ENCODE results near the gene ARHGAP42. TPM values are rescaled to one million over a fixed set of nuclear protein-coding genes. Genes with fewer than 3 reads are reported as not detected.

Gene ARHGAP42
- total and polyA plus RNA-seq, 2 experiments from 2014 or later, result 0.74 to 2.7 TPM

- Histone ChIP-seq H3F3A (ENCODE audit: insufficient read depth) (peaks cover 19% of the 10 kb centered on the region), H3K9me2 (ENCODE audit: insufficient read depth) (no peaks in the 10 kb centered on the region), H3K4me1 (ENCODE audit: insufficient read depth) (peaks cover 10% of the 10 kb centered on the region; the same call in 1 of the 2 replicates), H3K9ac (peak overlapping the region; percentile 68), H2AFZ (peak overlapping the region; percentile 96), H3K9me3 (ENCODE audit: low read depth) (no peaks in the 10 kb centered on the region), H3K4me2 (ENCODE audit: unreplicated experiment) (peak overlapping the region; percentile 82), H4K20me1 (ENCODE audit: insufficient read depth) (no peaks in the 10 kb centered on the region), H3K79me2 (ENCODE audit: insufficient read depth) (no peaks in the 10 kb centered on the region), H3K36me3 (ENCODE audit: low read depth) (no peaks in the 10 kb centered on the region), H3K4me3 (peak overlapping the region; percentile 91), H3K27ac (no peak overlapping the region), H3K27me3 (replicated peaks; ENCODE audit: insufficient read depth) (no peaks in the 10 kb centered on the region)
- TF ChIP-seq EZH2 (IDR thresholded peaks at IDR 0.05; ENCODE audit: insufficient read depth, poor library complexity, severe bottlenecking) (no peak), EZH2phosphoT487 (IDR thresholded peaks at IDR 0.05; ENCODE audit: insufficient read depth, low read depth) (no peak)
- 62 to 65% methylated on average over 14 of the region's 14 CpGs for WGBS, 2 experiments (ENCODE audit: low coverage in 1 of 2, low lambda C conversion rate in 2 of 2, missing lambda C conversion rate in 2 of 2)
- in situ Hi-C loops (cut with MboI), result no loop called here
- DNase-seq, result no peak
These were observed 523 bp upstream of the ARHGAP42 start for GRCh38 chr11:100686476-100687053.

DNA sequence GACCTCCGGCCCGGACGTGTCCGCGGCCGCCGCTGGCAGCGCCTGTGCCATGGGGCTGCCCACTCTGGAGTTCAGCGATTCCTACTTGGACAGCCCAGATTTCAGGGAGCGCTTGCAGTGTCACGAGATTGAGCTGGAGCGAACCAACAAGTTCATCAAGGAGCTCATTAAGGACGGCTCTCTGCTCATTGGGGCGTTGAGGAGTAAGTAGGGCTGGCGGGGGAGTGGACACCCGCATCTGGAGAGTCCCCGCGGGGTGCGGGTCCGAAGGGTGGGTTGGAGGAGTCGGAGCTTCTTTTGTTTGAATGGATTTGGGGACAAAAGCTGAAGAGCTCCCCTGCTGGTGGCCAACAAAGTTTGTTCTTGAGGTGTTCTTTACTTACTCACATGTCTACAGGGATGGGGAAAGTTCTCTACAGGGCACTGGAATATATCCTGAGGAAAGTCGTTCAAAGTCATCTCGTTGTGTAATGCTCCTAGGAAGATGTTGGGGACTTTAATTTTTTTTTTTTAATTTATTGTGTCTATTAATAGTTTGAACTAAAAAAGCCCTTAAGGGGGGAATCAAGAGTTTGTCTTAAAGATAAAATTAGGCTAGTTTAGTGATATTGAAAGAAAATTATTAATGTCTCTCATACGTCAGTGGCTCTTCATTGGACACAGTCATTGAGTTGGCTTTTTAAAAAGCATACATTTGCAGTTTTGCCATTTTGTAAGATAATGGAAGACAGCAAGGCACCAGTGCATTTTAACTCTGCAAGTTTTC, 725 bp downstream of the ARHGAP42 start:
- Histone ChIP-seq H3K4me2 (ENCODE audit: unreplicated experiment) (peak overlapping the region; percentile 82), H3K9me3 (ENCODE audit: low read depth) (no peaks in the 10 kb centered on the region), H3K4me3 (peak overlapping the region; percentile 91), H3K79me2 (ENCODE audit: insufficient read depth) (no peaks in the 10 kb centered on the region), H2AFZ (peak overlapping the region; percentile 96), H3K27ac (0 out of 2 replicates have a peak overlapping the region, but pooled peaks have one; percentile 2), H3F3A (ENCODE audit: insufficient read depth) (peaks cover 19% of the 10 kb centered on the region), H3K36me3 (ENCODE audit: low read depth) (no peaks in the 10 kb centered on the region), H3K4me1 (ENCODE audit: insufficient read depth) (peaks cover 10% of the 10 kb centered on the region; the same call in 1 of the 2 replicates), H4K20me1 (ENCODE audit: insufficient read depth) (no peaks in the 10 kb centered on the region), H3K9ac (peak overlapping the region; percentile 68), H3K27me3 (replicated peaks; ENCODE audit: insufficient read depth) (no peaks in the 10 kb centered on the region), H3K9me2 (ENCODE audit: insufficient read depth) (no peaks in the 10 kb centered on the region)
- WGBS, 2 experiments (ENCODE audit: low coverage in 1 of 2, low lambda C conversion rate in 2 of 2, missing lambda C conversion rate in 2 of 2), result 0 to 4% methylated on average over 20 to 21 of the region's 24 CpGs
- TF ChIP-seq EZH2 (IDR thresholded peaks at IDR 0.05; ENCODE audit: insufficient read depth, poor library complexity, severe bottlenecking), result no peak
- TF ChIP-seq EZH2phosphoT487 (IDR thresholded peaks at IDR 0.05; ENCODE audit: insufficient read depth, low read depth), result no peak
- DNase-seq, result peak; percentile 84
- in situ Hi-C loops (cut with MboI), result no loop called here

- Histone ChIP-seq H3K4me1 (ENCODE audit: insufficient read depth) (peaks cover 10% of the 10 kb centered on the region; the same call in 1 of the 2 replicates), H3K4me3 (no peak overlapping the region), H3K9ac (no peak overlapping the region), H3K27ac (no peak overlapping the region), H3K9me3 (ENCODE audit: low read depth) (no peaks in the 10 kb centered on the region), H2AFZ (no peak overlapping the region), H3F3A (ENCODE audit: insufficient read depth) (peaks cover 15% of the 10 kb centered on the region; the same call in 1 of the 2 replicates), H3K36me3 (ENCODE audit: low read depth) (no peaks in the 10 kb centered on the region), H3K9me2 (ENCODE audit: insufficient read depth) (no peaks in the 10 kb centered on the region), H3K4me2 (ENCODE audit: unreplicated experiment) (no peak overlapping the region), H3K79me2 (ENCODE audit: insufficient read depth) (no peaks in the 10 kb centered on the region), H4K20me1 (ENCODE audit: insufficient read depth) (no peaks in the 10 kb centered on the region), H3K27me3 (replicated peaks; ENCODE audit: insufficient read depth) (no peaks in the 10 kb centered on the region)
- WGBS, 2 experiments (ENCODE audit: low coverage in 1 of 2, low lambda C conversion rate in 2 of 2, missing lambda C conversion rate in 2 of 2), result 93 to 96% methylated on average over 4 of the region's 4 CpGs
- DNase-seq, result no peak
- in situ Hi-C loops (cut with MboI), result no loop called here
- no peak for TF ChIP-seq EZH2 (IDR thresholded peaks at IDR 0.05; ENCODE audit: insufficient read depth, poor library complexity, severe bottlenecking)
- no peak for TF ChIP-seq EZH2phosphoT487 (IDR thresholded peaks at IDR 0.05; ENCODE audit: insufficient read depth, low read depth)
These were observed 2.1 kb downstream of the ARHGAP42 start for GRCh38 chr11:100689141-100689540.

DNA sequence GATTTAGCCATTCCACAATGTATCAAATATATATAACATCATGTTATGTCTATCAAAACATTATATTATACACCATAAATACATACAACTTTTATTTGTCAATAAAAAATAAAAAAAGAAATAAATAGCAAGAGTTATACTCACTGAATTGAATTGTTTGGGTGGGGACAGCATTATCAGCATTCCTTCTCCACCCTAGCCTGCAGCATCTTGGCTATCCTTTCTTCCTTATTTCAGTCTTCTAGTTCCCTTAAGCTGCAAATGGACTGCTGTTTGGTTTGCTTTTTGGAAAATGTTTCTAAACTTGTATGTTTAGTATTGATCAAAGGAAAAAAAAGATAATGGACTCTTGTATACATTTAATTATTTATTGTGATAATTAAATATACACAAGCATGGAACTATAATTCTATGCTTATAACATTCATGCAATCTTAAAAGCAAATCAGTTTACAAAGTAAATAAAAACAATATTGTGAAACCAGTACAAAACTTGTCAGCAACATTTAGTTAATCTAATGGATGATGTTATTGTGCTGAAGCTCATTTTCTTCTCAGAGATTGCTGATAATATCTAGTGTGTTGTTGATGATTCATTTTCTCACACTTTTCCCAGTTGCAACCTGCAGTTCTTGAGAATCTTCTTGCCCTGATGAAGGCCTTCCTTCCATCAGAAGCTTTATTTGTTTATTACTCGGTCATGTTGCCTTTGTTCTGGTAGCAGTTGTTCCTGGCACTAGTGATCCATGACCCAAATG, 5.0 kb downstream of the ARHGAP42 start:
- H2AFZ ChIP-seq, result no peak overlapping the region
- H4K20me1 ChIP-seq (ENCODE audit: insufficient read depth), result no peaks in the 10 kb centered on the region
- no peaks in the 10 kb centered on the region for H3K27me3 ChIP-seq (replicated peaks; ENCODE audit: insufficient read depth)
- no peak overlapping the region for H3K9ac ChIP-seq
- TF ChIP-seq EZH2phosphoT487 (IDR thresholded peaks at IDR 0.05; ENCODE audit: insufficient read depth, low read depth), result no peak
- TF ChIP-seq EZH2 (IDR thresholded peaks at IDR 0.05; ENCODE audit: insufficient read depth, poor library complexity, severe bottlenecking), result no peak
- H3K27ac ChIP-seq, result no peak overlapping the region
- H3K9me2 ChIP-seq (ENCODE audit: insufficient read depth), result no peaks in the 10 kb centered on the region
- no peaks in the 10 kb centered on the region for H3K36me3 ChIP-seq (ENCODE audit: low read depth)
- no peak overlapping the region for H3K4me2 ChIP-seq (ENCODE audit: unreplicated experiment)
- WGBS, 2 experiments (ENCODE audit: low coverage in 1 of 2, low lambda C conversion rate in 2 of 2, missing lambda C conversion rate in 2 of 2), result 15 to 30% methylated on average over 1 of the region's 1 CpG
- peaks cover 6% of the 10 kb centered on the region; the same call in 1 of the 2 replicates for H3K4me1 ChIP-seq (ENCODE audit: insufficient read depth)
- H3F3A ChIP-seq (ENCODE audit: insufficient read depth), result 0 out of 2 replicates have a peak, but pooled peaks cover 4% of the 10 kb centered on the region
- no peak overlapping the region for H3K4me3 ChIP-seq
- no peaks in the 10 kb centered on the region for H3K79me2 ChIP-seq (ENCODE audit: insufficient read depth)
- H3K9me3 ChIP-seq (ENCODE audit: low read depth), result no peaks in the 10 kb centered on the region
- in situ Hi-C loops (cut with MboI), result loop anchor here (10.0 kb wide), 1 partner anchor 163 kb away; no protein-coding TSS in a partner anchor
- DNase-seq, result peak; percentile 12
